ENCODE measurements around the gene VN1R4. TPM values are rescaled to one million over a fixed set of nuclear protein-coding genes. Genes with fewer than 3 reads are reported as not detected.

VN1R4 gene
- total RNA-seq, 1 experiment from 2014 or later, result not detected

Other genes starting within 250 kb of the VN1R4 start
- gene ERVV-2, start 223.0 kb downstream of the VN1R4 start, total RNA-seq (2021; ENCODE audit: unreplicated experiment), result 0.10 TPM
- gene ZNF160, start 164.3 kb downstream of the VN1R4 start, total RNA-seq (2021; ENCODE audit: unreplicated experiment), result 29.1 TPM
- not detected for gene ZNF415, start 134.8 kb downstream of the VN1R4 start, total RNA-seq (2021; ENCODE audit: unreplicated experiment)
- 18.8 TPM for gene ZNF347, start 108.7 kb downstream of the VN1R4 start, total RNA-seq (2021; ENCODE audit: unreplicated experiment)
- gene ZNF665, start 74.4 kb downstream of the VN1R4 start, total RNA-seq (2021; ENCODE audit: unreplicated experiment), result 7.0 TPM
- gene ZNF677, start 12.8 kb downstream of the VN1R4 start, total RNA-seq (2021; ENCODE audit: unreplicated experiment), result 32.8 TPM
- gene VN1R2, start 9.4 kb downstream of the VN1R4 start, total RNA-seq (2021; ENCODE audit: unreplicated experiment), result not detected
- gene ZNF845, start 66.0 kb upstream of the VN1R4 start, total RNA-seq (2021; ENCODE audit: unreplicated experiment), result 12.3 TPM
- gene ZNF525, start 98.0 kb upstream of the VN1R4 start, total RNA-seq (2021; ENCODE audit: unreplicated experiment), result 23.4 TPM
- 15.3 TPM for gene ZNF765, start 127.4 kb upstream of the VN1R4 start, total RNA-seq (2021; ENCODE audit: unreplicated experiment)
- gene ZNF761, start 164.3 kb upstream of the VN1R4 start, total RNA-seq (2021; ENCODE audit: unreplicated experiment), result 21.8 TPM
- 9.6 TPM for gene ZNF813, start 200.0 kb upstream of the VN1R4 start, total RNA-seq (2021; ENCODE audit: unreplicated experiment)